Measurements from ENCODE around the gene FGD5.

DNA sequence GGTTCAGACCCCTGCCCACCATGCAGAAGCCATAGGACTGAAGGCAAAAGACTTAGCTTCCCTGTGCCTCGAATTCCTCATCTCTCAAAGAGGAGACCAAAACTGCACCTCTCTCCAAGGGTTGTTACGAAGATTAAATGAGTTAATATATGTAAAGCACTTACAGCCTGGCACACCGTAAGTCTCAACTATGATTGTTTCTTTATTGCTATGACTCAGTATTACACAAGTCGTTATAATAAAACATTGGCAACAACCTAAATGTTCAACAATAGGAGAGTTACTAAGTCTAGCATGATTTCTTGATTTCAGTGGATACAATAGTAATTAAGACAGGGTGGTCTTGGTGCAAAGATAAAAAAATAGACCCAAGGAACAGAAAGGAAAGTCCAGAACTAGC, 19.6 kb upstream of the FGD5 start:
- TF ChIP-seq, protein P1, sequence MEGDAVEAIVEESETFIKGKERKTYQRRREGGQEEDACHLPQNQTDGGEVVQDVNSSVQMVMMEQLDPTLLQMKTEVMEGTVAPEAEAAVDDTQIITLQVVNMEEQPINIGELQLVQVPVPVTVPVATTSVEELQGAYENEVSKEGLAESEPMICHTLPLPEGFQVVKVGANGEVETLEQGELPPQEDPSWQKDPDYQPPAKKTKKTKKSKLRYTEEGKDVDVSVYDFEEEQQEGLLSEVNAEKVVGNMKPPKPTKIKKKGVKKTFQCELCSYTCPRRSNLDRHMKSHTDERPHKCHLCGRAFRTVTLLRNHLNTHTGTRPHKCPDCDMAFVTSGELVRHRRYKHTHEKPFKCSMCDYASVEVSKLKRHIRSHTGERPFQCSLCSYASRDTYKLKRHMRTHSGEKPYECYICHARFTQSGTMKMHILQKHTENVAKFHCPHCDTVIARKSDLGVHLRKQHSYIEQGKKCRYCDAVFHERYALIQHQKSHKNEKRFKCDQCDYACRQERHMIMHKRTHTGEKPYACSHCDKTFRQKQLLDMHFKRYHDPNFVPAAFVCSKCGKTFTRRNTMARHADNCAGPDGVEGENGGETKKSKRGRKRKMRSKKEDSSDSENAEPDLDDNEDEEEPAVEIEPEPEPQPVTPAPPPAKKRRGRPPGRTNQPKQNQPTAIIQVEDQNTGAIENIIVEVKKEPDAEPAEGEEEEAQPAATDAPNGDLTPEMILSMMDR (conservative IDR thresholded peaks at IDR 0.05; ENCODE audit: low read depth in 2 of 2): no peak
- TF ChIP-seq POLR2AphosphoS5 (IDR thresholded peaks at IDR 0.05; ENCODE audit: low read depth): no peak
- TF ChIP-seq EZH2phosphoT487 (IDR thresholded peaks at IDR 0.05; ENCODE audit: unreplicated experiment): no peak
- TF ChIP-seq EZH2 (IDR thresholded peaks at IDR 0.05; ENCODE audit: low read depth, unreplicated experiment): no peak
- TF ChIP-seq, protein P2, sequence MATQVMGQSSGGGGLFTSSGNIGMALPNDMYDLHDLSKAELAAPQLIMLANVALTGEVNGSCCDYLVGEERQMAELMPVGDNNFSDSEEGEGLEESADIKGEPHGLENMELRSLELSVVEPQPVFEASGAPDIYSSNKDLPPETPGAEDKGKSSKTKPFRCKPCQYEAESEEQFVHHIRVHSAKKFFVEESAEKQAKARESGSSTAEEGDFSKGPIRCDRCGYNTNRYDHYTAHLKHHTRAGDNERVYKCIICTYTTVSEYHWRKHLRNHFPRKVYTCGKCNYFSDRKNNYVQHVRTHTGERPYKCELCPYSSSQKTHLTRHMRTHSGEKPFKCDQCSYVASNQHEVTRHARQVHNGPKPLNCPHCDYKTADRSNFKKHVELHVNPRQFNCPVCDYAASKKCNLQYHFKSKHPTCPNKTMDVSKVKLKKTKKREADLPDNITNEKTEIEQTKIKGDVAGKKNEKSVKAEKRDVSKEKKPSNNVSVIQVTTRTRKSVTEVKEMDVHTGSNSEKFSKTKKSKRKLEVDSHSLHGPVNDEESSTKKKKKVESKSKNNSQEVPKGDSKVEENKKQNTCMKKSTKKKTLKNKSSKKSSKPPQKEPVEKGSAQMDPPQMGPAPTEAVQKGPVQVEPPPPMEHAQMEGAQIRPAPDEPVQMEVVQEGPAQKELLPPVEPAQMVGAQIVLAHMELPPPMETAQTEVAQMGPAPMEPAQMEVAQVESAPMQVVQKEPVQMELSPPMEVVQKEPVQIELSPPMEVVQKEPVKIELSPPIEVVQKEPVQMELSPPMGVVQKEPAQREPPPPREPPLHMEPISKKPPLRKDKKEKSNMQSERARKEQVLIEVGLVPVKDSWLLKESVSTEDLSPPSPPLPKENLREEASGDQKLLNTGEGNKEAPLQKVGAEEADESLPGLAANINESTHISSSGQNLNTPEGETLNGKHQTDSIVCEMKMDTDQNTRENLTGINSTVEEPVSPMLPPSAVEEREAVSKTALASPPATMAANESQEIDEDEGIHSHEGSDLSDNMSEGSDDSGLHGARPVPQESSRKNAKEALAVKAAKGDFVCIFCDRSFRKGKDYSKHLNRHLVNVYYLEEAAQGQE (IDR thresholded peaks at IDR 0.05; ENCODE audit: unreplicated experiment): no peak
- TF ChIP-seq ZNF331 (CRISPR knock-in tag; IDR thresholded peaks at IDR 0.05; ENCODE audit: low read depth): no peak
- no peak for TF ChIP-seq NANOG (IDR thresholded peaks at IDR 0.05; ENCODE audit: borderline replicate concordance)
- no peak for TF ChIP-seq CREB1 (CRISPR knock-in tag; IDR thresholded peaks at IDR 0.05; ENCODE audit: low read depth)
- no peak for TF ChIP-seq JUNB (IDR thresholded peaks at IDR 0.05; ENCODE audit: unreplicated experiment)
- no peak for TF ChIP-seq STAT1 (IDR thresholded peaks at IDR 0.05; ENCODE audit: unreplicated experiment)
